ENCODE measurements around the gene STAT1. TPM values are rescaled to one million over a fixed set of nuclear protein-coding genes. Genes with fewer than 3 reads are reported as not detected.
"Not testable (repeated sequence)": the region's sequence is repeated elsewhere in the genome, so short reads cannot be mapped to it uniquely, and the experiment has no call there.

The STAT1 gene
- total RNA-seq, 2 experiments from 2014 or later, result 472 to 473 TPM

- CTCF ChIA-PET, result no interaction called here
- DNase-seq, result no peak
- H3K4me3 Mint-ChIP-seq, result no peak overlapping the region
- no peaks in the 10 kb centered on the region for H3K27me3 Mint-ChIP-seq (ENCODE audit: low read depth)
- no peaks in the 10 kb centered on the region for H3K9me3 Mint-ChIP-seq (ENCODE audit: insufficient read depth)
- H3K27ac Mint-ChIP-seq, result peak overlapping the region; percentile 16
- H3K36me3 Mint-ChIP-seq (ENCODE audit: low read depth), result peaks cover 68% of the 10 kb centered on the region
- no peak for ATAC-seq
- POLR2A ChIA-PET, result no interaction called here
- peaks cover 16% of the 10 kb centered on the region for H3K4me1 Mint-ChIP-seq (ENCODE audit: low read depth)
Observed at GRCh38 chr2:190961918-190962487, 52.0 kb downstream of the STAT1 start.

- ChIA-PET POLR2A (interaction anchor here (0.6 to 1.5 kb wide), 3 partner anchors 14 to 173 kb away, joined by 3 to 6 read pairs (median 3); partner anchors contain the start of gene GLS), CTCF (interaction anchor here (1.9 kb wide), 1 partner anchor 13 kb away, joined by 7 read pairs; no protein-coding TSS in a partner anchor)
- not testable (repeated sequence) for H3K27me3 Mint-ChIP-seq (ENCODE audit: low read depth); H3K27ac Mint-ChIP-seq; ATAC-seq; H3K4me3 Mint-ChIP-seq; H3K9me3 Mint-ChIP-seq (ENCODE audit: insufficient read depth); DNase-seq
- peaks cover 68% of the 10 kb centered on the region for H3K36me3 Mint-ChIP-seq (ENCODE audit: low read depth)
- H3K4me1 Mint-ChIP-seq (ENCODE audit: low read depth), result peaks cover 13% of the 10 kb centered on the region
Observed at GRCh38 chr2:190961117-190961516, 52.9 kb downstream of the STAT1 start.

DNA sequence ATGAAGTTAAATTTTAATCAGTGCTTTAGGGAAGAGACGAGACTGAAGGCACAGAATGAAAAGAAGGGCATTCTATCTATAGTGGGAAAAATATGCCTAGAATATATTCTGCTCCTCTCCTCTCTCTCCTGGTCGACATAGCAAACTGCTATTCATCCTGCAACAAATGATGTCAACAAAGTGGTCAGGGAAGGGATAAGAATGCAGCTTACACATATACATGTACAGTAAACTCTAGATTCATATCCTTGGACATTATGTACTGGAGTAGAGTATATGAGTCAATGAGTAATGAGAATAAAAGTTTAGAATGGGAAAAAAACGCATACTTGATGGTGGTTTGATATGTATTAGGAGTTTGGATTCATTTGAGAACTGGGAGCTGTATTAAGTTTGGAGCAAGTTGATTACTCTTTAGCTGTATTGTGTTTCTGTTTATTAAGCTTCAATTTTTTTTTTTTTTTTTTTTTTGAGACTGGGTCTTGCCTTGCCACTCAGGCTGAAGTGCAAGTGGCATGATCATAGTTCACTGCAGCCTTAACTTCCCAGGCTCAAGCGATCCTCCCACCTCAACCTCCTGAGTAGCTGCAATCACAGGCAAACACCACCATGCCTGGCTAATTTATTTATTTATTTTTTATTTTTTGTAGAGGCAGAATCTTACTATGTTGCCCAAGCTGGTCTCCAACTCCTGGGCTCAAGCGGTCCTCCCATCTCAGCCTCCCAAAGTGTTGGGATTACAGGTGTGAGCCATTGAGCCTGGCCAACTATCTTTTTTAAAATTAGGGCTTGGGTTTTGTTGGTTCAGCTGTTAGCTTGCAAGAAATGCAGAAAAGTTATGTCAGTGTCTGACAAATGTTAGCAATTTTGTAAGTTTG, 53.8 kb downstream of the STAT1 start:
- Mint-ChIP-seq H3K27ac (no peak overlapping the region), H3K36me3 (ENCODE audit: low read depth) (peaks cover 67% of the 10 kb centered on the region), H3K4me3 (no peak overlapping the region), H3K27me3 (ENCODE audit: low read depth) (no peaks in the 10 kb centered on the region), H3K9me3 (ENCODE audit: insufficient read depth) (no peaks in the 10 kb centered on the region), H3K4me1 (ENCODE audit: low read depth) (peaks cover 12% of the 10 kb centered on the region)
- ChIA-PET CTCF (interaction anchor here (1.0 to 1.9 kb wide), 3 partner anchors 12 to 179 kb away, joined by 3 to 7 read pairs (median 5); no protein-coding TSS in a partner anchor), POLR2A (interaction anchor here (0.6 to 1.6 kb wide), 4 partner anchors 13 to 172 kb away, joined by 3 to 6 read pairs (median 4); no protein-coding TSS in a partner anchor)
- no peak for DNase-seq
- no peak for ATAC-seq

DNA sequence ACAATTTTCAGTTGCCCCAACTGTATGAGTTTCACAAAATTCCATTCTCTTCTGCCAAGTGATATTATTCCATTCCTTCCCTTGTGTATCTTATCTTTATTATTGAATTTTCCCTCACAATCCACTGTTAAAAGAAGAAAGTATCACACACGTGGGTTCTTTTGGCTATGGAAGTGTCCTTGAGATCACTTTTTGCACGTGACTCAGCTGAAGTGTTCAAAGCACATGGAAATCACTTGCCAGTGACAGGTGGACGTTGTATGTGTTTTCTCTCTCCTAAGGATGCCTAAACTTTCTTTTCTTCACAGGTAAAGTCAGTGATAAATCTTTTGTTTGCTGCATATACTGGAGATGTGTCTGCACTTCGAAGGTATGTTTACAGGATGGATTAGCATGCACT, 60.7 kb downstream of the STAT1 start:
- CTCF ChIA-PET, result no interaction called here
- H3K27ac Mint-ChIP-seq, result no peak overlapping the region
- H3K27me3 Mint-ChIP-seq (ENCODE audit: low read depth), result peaks cover 5% of the 10 kb centered on the region
- ATAC-seq, result no peak
- H3K9me3 Mint-ChIP-seq (ENCODE audit: insufficient read depth), result no peaks in the 10 kb centered on the region
- no peak overlapping the region for H3K4me3 Mint-ChIP-seq
- peaks cover 16% of the 10 kb centered on the region for H3K36me3 Mint-ChIP-seq (ENCODE audit: low read depth)
- DNase-seq, result no peak
- H3K4me1 Mint-ChIP-seq (ENCODE audit: low read depth), result peaks cover under 1% of the 10 kb centered on the region
- POLR2A ChIA-PET, result no interaction called here

GRCh38 chr2:190950566-190950991, 63.4 kb downstream of the STAT1 start:
- H3K9me3 Mint-ChIP-seq (ENCODE audit: insufficient read depth), result no peaks in the 10 kb centered on the region
- DNase-seq (no peak), ATAC-seq (no peak)
- no peak overlapping the region for H3K4me3 Mint-ChIP-seq
- no peaks in the 10 kb centered on the region for H3K36me3 Mint-ChIP-seq (ENCODE audit: low read depth)
- H3K27ac Mint-ChIP-seq, result no peak overlapping the region
- POLR2A ChIA-PET, result interaction anchor here (0.6 to 1.5 kb wide), 3 partner anchors 17 to 127 kb away, joined by 3 to 5 read pairs (median 4); no protein-coding TSS in a partner anchor
- H3K4me1 Mint-ChIP-seq (ENCODE audit: low read depth), result peaks cover 12% of the 10 kb centered on the region
- H3K27me3 Mint-ChIP-seq (ENCODE audit: low read depth), result peaks cover 5% of the 10 kb centered on the region
- CTCF ChIA-PET, result interaction anchor here (0.6 to 0.9 kb wide), 2 partner anchors 100 to 231 kb away, joined by 3 read pairs; no protein-coding TSS in a partner anchor

DNA sequence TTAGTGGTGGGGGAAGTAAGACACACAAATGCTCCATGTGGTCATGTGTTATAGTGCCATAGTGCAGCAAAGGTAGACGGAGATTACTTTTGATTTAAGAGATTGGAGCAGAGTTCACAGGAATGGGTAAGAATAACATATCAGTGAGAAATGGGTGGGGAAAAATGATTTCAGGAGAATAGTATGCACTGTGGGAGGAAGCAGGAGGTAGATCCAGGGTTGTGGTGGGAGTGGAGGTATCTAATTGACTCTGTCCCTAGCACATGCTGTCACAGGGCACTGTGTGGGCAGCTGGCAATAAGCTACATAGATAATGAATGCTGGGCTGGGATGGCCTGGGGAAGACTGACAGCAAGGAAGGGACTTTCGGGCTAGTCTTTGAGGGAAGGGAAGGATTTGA, 65.3 kb downstream of the STAT1 start:
- POLR2A ChIA-PET, result interaction anchor here (1.2 to 2.3 kb wide), 2 partner anchors 68 to 206 kb away, joined by 3 to 19 read pairs; partner anchors contain the start of gene GLS
- no peaks in the 10 kb centered on the region for H3K36me3 Mint-ChIP-seq (ENCODE audit: low read depth)
- DNase-seq, result no peak
- peaks cover 5% of the 10 kb centered on the region for H3K27me3 Mint-ChIP-seq (ENCODE audit: low read depth)
- no peak overlapping the region for H3K4me3 Mint-ChIP-seq
- CTCF ChIA-PET, result interaction anchor here (1.0 to 5.1 kb wide), 23 partner anchors 8 to 266 kb away, joined by 3 to 51 read pairs (median 5); partner anchors contain the start of gene GLS
- no peak for ATAC-seq
- H3K9me3 Mint-ChIP-seq (ENCODE audit: insufficient read depth), result no peaks in the 10 kb centered on the region
- H3K4me1 Mint-ChIP-seq (ENCODE audit: low read depth), result peaks cover 12% of the 10 kb centered on the region
- no peak overlapping the region for H3K27ac Mint-ChIP-seq

DNA sequence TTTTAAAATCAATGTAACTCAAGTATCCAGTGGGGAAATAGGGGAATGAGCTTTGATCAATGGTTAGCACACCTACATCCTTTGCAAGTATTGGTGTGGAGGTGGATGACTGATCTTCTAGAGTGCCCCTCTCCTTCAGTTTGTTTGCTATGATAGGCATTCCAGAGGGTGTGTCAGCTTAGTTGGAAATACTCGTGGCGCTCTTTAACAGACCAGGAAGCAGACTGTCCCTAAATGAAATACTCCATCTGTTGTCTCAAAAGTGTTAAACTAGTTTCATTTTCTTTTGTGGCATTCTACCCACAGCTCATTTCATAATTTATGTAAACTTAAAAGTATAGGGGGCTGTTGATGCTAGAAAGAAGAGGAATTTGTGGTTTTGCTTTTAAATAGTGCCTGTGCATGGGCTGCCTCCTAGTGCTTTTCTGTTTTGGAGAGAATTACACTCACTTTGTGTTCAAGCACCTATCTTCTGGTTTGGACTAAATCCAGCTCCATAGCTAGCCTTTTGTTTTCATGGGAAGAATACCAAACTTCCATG, 66.2 kb downstream of the STAT1 start:
- CTCF ChIA-PET, result interaction anchor here (0.6 to 5.1 kb wide), 39 partner anchors 9 to 266 kb away, joined by 3 to 51 read pairs (median 4); partner anchors contain the start of gene GLS
- peaks cover 5% of the 10 kb centered on the region for H3K27me3 Mint-ChIP-seq (ENCODE audit: low read depth)
- peaks cover 12% of the 10 kb centered on the region for H3K4me1 Mint-ChIP-seq (ENCODE audit: low read depth)
- no peak overlapping the region for H3K4me3 Mint-ChIP-seq
- H3K27ac Mint-ChIP-seq, result peak overlapping the region; percentile 41
- no peaks in the 10 kb centered on the region for H3K36me3 Mint-ChIP-seq (ENCODE audit: low read depth)
- POLR2A ChIA-PET, result interaction anchor here (0.5 to 2.3 kb wide), 9 partner anchors 11 to 207 kb away, joined by 3 to 19 read pairs (median 4); partner anchors contain the start of gene GLS
- peak; percentile 72 for ATAC-seq
- H3K9me3 Mint-ChIP-seq (ENCODE audit: insufficient read depth), result no peaks in the 10 kb centered on the region
- DNase-seq, result no peak

DNA sequence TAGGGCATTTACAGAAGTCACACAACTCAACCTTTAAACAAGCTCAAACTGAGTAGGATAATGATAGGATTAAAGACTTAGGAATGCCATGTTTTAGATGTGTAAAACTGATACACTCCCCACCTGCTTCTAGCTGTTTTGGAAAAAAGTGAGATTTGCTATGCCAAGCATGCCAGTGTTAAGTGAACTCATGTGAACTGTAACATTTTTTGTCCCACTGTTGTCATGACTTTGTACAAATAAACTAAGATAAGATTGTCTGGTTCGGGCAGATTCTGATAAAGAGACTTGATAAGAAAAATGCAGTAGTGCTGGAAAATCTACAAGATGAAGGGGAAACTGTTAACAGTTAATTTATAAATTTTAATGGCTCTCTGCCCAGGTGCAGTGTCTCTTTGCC, 66.8 kb downstream of the STAT1 start:
- ATAC-seq (peak; percentile 27), DNase-seq (no peak)
- ChIA-PET POLR2A (interaction anchor here (0.6 to 2.3 kb wide), 9 partner anchors 12 to 529 kb away, joined by 3 to 19 read pairs (median 4); partner anchors contain the start of gene GLS), CTCF (interaction anchor here (0.6 to 5.1 kb wide), 37 partner anchors 8 to 264 kb away, joined by 3 to 51 read pairs (median 4); partner anchors contain the start of gene GLS)
- H3K4me3 Mint-ChIP-seq, result no peak overlapping the region
- H3K36me3 Mint-ChIP-seq (ENCODE audit: low read depth), result no peaks in the 10 kb centered on the region
- H3K4me1 Mint-ChIP-seq (ENCODE audit: low read depth), result peaks cover 12% of the 10 kb centered on the region
- H3K27ac Mint-ChIP-seq, result no peak overlapping the region
- H3K27me3 Mint-ChIP-seq (ENCODE audit: low read depth), result peaks cover 2% of the 10 kb centered on the region
- H3K9me3 Mint-ChIP-seq (ENCODE audit: insufficient read depth), result no peaks in the 10 kb centered on the region

DNA sequence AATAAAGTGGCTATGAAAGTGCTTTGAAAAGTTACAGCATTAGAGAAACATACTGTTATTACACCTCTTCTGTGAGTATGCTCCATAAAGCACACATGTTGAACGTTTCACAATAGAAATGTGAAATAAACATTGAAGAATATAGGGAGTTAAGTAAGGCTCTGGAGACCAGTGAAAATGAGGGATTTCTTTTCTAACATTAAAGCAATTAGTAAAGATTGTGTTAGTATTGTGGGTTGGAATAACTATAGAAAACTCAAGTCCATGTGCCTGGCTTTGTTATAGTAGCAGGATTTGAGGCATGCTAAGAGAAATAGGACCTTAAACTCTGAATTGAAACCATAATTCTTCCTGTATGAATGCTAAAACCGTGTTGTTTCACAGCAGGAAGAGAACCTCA, 70.3 kb downstream of the STAT1 start:
- ChIA-PET POLR2A (no interaction called here), CTCF (no interaction called here)
- ATAC-seq, result no peak
- no peaks in the 10 kb centered on the region for H3K36me3 Mint-ChIP-seq (ENCODE audit: low read depth)
- no peaks in the 10 kb centered on the region for H3K27me3 Mint-ChIP-seq (ENCODE audit: low read depth)
- no peak overlapping the region for H3K4me3 Mint-ChIP-seq
- DNase-seq, result no peak
- no peak overlapping the region for H3K27ac Mint-ChIP-seq
- H3K9me3 Mint-ChIP-seq (ENCODE audit: insufficient read depth), result no peaks in the 10 kb centered on the region
- H3K4me1 Mint-ChIP-seq (ENCODE audit: low read depth), result peaks cover 12% of the 10 kb centered on the region

DNA sequence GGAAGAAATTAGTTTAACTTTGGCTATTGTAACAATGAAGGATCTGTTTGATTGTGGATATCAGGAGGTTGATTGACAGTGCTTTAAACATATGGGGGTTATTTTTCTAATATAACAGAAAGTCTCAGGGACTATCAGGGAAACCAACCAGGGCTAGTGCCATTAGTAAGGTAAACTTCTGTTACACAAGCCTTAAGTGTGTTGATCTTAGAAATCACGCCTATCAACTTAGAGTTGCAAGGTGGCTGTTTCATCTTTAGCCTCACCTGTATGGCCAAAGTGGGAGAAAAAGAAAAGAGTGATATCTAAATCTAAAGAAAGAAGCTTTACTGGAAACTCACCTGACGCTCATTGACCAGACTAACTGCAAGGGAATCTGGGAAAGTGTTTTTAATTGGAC, 71.3 kb downstream of the STAT1 start:
- CTCF ChIA-PET, result interaction anchor here (1.4 kb wide), 1 partner anchor 21 kb away, joined by 4 read pairs; no protein-coding TSS in a partner anchor

GRCh38 chr2:190941571-190941970, 72.4 kb downstream of the STAT1 start:
- Mint-ChIP-seq H3K27me3 (ENCODE audit: low read depth) (no peaks in the 10 kb centered on the region), H3K27ac (no peak overlapping the region), H3K36me3 (ENCODE audit: low read depth) (no peaks in the 10 kb centered on the region), H3K4me1 (ENCODE audit: low read depth) (no peaks in the 10 kb centered on the region), H3K9me3 (ENCODE audit: insufficient read depth) (no peaks in the 10 kb centered on the region), H3K4me3 (no peak overlapping the region)
- CTCF ChIA-PET, result interaction anchor here (1.4 kb wide), 1 partner anchor 22 kb away, joined by 4 read pairs; no protein-coding TSS in a partner anchor
- DNase-seq, result no peak
- POLR2A ChIA-PET, result no interaction called here
- peak; percentile 24 for ATAC-seq

More for the DNA sequence above, 71.3 kb downstream of the STAT1 start:
- Mint-ChIP-seq H3K4me3 (no peak overlapping the region), H3K36me3 (ENCODE audit: low read depth) (no peaks in the 10 kb centered on the region), H3K27ac (no peak overlapping the region), H3K9me3 (ENCODE audit: insufficient read depth) (no peaks in the 10 kb centered on the region), H3K27me3 (ENCODE audit: low read depth) (no peaks in the 10 kb centered on the region), H3K4me1 (ENCODE audit: low read depth) (peaks cover 6% of the 10 kb centered on the region)
- no peak for ATAC-seq
- POLR2A ChIA-PET, result no interaction called here
- DNase-seq, result no peak
